NCI-H146 treated with DMSO at 0.1 percent for 48 hours (cell line): Measurements from ENCODE around the gene PSG2.
"Not testable (repeated sequence)": the region's sequence is repeated elsewhere in the genome, so short reads cannot be mapped to it uniquely, and the experiment has no call there.

Source experiments
- DNase-seq: peaks from one replicate; lab custom pipeline; 2025; ENCODE audit not compliant: unreplicated experiment; lab: John Stamatoyannopoulos, UW

Gene PSG2

DNA sequence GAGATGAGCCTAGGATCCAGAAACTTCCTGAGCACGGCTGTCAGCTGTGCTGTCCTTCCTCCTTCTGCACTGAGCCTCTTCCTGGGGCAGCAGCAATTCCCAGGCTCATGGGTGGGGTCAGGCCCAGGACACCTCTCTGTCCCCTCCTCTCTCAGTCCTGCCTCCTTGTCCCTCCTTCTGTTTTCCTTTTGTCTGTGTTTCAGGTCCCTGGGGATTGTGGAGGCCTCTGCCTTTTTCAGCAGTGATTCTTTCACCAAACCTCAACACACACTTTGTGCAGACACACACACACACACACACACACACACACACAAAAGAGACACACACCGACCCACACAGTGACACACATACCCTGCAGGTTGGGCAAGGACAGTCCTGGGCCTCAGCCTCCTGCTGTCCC is at the start of gene PSG2:
Gene PSG2 (minus strand): TSS at position 101 of the 400 bp plus-strand sequence. CDS start 132 bp downstream, outside the sequence.
- not testable (repeated sequence) for DNase-seq

DNA sequence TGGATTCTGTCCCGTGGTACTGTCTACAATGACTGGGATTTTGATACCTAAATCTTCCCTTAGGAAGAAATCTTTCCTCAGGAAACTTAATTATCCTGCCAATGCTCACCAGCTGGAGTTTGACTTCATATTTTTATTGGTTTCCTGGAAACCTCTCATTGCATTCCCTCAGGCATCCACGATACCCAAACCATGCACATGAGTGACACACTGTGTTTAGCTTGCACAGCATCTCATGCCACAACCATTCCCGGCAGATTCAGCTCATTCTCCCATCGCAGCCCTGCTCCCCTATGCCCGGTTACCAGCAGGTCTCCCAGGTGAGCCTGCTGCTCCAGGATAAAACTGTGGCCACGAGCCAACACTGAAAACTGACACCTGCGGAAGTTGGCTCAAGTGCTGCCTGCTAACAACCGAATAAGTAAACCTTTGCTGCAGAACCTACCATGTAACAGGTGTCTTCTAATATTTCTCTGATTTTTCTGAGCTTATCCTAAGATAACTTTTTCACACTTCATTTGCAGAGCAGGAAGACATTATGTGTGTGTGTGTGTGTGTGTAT is 48.9 kb upstream of the PSG2 start:
- not testable (repeated sequence) for DNase-seq

DNA sequence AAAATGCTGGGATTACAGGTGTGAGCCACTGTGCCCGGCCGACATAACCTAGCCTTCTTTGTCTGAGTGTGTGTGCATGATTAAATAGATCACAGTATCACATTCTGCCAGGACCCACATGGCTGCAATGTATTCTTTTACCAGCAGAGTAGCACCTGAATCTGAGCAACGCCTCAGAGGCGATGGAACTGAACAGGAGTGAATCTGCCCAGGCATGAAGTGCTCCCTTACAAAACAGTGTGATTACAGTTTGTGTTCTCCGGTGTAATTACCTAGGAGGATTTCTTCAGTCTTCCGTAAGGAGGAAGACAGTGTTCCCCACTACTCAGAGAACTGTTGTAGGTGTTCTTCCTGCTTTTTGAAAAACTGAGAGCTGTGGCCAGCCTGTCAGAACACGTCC is 46.7 kb upstream of the PSG2 start:
- not testable (repeated sequence) for DNase-seq

DNA sequence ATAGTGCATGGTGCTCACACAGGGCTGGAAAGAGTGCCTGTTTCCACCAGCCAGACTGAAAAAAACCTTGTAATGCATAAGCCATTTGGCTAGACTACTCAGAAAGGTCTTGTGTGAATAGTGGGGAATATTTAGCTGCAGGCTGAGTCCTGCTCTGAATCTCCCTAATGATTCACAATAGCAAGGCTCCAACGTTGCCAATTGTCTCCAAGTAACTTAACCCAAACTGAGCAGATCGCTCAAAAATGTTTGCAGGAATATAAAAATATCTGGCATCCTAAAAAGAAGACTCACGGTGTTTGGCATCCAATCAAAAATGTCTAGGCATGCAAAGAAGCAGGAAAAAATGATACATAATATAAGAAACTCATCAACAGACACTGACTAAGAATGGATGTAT is 44.8 kb upstream of the PSG2 start:
- DNase-seq: not testable (repeated sequence)

DNA sequence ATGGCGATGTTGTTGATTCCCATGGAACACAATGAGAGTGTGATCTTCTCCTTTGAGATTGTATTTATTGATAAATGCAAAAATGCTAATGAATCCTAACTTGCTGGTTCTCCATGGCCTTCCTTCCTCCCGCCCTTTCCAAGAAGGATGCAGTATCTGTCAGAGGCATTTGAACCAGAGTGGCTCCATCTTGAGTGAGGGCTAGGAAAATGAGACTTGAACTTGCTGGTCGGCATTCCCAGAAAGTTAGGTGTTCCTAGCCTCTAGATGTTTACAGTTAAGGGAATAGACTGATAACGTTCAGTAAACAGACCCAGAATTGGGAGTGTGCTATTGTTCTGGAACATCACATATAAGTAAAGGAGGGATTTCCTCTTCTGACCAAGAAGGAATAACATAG is 44.2 kb upstream of the PSG2 start:
- no peak for DNase-seq

DNA sequence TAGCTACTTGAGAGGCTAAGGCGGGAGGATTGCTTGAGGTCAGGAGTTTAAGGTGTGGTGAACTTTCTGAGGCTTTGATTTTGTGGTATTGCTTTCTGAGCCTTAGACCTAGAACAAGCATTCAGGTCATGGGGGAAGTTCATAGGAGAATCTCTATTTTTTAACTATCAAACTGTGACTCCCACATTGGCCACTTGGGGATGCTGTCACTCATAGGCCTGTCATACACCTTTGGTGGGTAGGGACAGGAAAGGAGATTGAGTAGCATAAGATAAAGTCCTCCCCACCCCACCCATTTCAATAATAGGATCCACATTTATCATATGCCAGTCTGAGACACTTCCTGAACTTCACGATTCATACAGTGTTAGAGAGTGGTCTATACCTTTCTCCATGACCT is 41.9 kb upstream of the PSG2 start:
- no peak for DNase-seq

DNA sequence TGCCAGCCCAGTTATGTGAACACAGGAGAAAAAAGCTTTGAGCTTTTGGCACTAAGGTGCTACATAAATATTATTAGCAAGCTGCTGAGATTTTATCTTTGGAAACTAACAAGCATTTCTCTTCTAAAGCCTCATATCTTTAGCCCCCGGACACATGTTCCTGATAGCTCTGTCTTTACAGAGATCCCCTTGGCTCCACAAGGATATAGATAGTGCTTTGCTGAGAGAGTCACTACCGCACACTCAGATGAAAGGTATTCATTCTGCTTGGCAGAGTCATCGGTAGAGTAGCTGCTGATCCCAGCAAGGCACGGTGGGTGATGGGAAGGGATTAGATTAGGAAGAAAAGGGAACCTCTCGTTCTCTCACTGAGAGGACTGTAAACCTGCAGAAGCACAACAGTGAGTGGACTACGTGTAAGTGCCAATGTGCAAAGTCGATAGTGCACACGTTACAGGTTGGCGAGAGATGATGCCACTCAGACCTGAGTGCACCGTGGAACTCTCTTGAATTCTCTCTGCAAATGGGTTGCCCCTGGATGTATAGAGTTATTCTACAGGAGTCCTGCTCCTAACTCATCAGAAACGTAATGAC is 38.0 kb upstream of the PSG2 start:
- DNase-seq: not testable (repeated sequence)

DNA sequence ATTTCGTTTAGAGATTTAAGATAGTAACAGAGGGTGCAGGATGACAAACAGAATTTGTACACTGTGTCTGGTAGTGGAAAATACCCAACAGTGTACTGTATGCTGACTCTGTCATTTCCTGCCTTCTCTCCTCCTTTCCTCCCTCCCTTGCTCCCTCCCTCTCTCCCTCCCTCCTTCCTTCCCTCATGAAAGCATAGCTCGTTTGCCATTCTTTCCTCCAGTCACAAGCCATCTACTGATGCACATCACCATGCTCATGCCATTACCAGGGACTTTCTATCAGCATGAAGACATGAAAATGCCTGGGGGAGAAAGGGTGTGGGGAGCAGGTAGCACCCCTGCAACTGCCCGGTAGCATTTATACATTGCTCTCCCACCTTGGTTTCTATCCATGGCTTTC is 37.0 kb upstream of the PSG2 start:
- DNase-seq: not testable (repeated sequence)

DNA sequence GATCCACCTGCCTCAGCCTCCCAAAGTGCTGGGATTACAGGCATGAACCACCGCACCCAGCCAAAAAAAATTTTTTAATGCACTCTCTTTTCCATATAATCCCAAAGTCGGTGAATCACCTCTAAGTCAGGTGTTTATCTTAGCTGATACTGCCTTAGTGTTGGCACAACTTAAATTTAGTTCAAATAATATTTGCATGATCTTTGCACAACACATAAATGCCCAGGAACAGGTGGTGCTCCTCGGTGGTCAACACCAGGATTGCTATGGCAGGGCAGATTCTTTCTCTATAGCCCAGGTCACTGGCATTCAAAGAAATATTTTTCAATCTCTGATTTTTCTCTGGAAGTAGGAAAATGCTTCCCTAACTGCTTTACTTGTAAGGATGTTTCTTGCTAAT is 33.9 kb upstream of the PSG2 start:
- not testable (repeated sequence) for DNase-seq

DNA sequence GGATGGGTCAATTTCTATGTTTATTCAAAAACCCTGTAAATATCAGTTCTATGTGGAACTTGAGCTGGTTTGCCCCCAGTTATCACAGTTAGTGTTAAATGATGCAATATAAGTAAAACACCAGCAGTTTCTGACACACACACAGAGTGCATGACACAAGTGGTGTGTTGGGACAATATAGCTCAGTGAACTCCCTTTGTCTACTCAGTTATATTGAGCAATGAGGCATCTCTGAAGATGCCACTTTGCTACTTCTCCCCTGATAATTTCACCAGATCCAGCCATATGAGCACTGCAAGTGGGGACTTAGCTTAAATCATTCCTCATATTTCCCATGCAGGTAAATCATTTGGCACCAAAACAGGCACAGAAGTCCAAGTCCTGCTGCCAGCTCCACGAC is 33.0 kb upstream of the PSG2 start:
- not testable (repeated sequence) for DNase-seq

DNA sequence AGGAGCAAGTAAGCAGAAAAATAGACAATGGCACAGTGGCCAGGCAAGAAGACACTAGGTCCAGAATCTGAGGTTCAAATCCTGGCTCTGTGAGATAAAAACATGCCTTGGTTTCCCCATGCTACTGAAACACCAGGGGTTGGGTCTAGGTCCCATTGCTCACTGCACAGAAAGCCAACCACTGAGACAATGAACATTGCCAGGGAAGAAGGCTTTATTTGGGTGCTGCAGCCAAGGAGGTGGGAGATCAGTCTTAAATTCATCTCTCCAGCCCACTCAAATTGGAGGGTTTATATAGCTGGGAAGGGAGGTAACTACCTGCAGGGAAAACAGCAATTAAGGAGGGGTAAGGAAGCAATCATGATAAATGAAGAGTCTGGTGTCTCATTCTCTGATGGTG is 32.6 kb upstream of the PSG2 start:
- DNase-seq: not testable (repeated sequence)

DNA sequence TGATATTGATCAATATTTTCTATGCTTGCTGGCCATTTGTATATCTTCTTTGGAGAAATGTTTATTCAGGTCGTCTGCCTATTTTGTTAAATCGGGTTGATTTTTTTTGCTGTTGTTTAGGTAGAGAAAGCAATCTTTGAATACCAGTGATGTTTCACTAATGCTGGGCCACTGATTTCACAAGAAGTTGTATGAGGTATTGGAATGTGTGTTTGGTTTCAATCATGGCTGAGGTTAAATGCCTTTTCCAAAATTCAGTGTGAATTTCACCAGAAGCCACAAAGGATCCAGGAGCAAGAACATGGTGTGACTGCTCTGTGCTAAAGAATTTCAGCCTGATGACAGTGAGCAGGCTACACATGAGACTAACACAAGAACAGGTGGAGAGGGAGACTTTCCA is 32.1 kb upstream of the PSG2 start:
- DNase-seq: not testable (repeated sequence)

DNA sequence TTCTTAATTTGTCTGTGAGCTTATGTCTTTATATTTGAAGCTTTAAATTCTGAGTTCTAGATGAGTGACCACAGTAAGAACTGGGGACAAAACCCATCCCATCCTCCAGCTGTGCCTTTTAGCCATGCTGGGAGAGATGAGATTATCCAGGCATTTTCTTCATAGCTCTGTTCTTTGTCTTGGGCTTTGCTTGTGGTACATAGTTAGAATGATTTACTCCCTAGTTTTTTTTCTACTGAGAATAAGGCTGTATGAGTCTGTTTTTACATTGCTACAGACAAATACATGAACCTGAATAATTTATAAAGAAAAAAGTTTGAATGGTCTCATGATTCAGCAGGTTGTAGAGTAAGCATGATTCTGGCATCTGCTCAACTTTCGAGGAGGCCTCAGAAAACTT is 24.9 kb upstream of the PSG2 start:
- not testable (repeated sequence) for DNase-seq

DNA sequence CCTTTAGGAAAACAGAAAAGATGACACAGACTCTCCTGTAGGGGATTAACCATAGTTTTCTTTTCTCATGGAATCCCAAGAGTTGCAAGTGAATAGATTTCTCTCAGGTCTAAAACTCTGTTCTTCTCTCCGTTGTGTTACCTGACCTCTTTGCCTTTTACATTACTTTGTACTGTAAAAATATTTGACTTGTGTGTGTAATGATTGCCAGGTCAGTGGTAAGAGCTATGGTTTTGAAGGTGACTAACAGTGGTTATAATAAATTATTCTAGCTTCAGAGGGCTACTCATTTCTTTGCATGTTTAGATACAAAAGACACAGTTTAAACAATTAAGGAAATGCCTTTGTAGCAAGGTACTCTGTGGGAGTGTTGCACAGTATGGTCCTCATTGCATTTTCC is 23.0 kb upstream of the PSG2 start:
- no peak for DNase-seq

DNA sequence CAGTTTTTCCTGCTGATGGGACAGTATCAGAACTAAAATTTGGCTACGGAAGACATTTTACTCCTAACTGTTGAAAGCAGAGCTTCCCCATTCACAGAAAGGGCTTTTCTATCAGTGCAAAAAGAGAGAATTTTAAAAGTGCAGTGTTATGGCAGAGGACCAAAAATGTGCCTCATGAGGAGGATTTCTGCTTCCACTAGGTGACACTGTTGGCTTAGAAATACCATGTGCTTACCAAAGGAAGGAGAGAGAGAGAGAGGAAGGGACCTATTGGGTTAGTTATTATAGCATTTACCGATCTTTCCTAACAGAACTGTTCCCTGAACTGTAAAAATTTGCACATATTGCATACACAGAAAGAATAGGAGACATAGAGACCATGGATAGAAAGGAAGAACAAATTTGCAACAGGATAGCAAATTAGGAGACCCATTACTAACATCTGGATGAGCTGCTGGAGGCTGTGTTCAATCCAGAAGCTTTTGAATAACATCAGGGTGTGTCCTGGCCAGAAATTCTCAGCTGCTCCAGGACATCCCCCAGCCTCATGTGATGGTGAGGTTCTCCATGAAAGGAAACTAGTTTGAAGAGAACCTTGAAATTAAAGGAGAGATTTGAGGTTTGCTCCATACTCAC is 21.8 kb upstream of the PSG2 start:
- not testable (repeated sequence) for DNase-seq

DNA sequence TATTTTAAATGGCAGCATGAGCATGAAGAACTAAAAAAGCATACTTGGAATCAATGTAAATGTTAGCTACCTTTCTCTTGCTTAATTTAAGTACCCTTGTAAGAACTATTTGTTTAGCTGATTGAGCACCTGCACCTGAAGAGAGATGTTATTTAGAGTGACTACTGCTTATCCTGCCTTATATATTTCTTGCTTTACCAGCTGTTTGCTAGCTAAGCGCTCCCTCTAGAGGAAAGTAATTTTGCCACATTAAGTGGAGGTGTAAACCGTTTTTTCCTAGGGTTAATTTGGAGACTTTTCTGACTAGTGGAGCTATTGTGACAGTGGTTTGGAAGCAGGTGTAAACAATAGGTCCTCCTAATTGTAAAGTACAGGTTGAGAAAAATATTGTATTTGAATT is 19.4 kb upstream of the PSG2 start:
- DNase-seq: no peak

DNA sequence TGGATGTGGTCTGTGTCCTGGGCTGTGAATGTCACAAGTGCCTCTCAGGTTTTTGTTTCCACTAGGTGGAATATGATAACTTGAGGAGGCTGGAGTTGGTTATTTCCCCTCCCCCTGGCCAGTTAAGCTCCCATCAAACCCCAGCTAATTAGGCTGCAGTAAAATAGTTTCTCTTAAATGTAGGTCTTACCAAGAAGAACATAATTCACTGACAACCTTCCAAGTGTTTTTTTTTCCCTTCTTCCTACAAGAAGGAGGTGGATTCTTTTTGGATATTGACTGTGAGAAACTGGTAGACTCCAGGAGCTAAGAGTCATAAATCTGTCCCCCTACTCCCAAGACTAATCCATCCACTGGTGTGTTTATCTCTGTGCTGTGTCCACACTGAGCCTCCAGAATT is 15.9 kb upstream of the PSG2 start:
- DNase-seq: not testable (repeated sequence)

DNA sequence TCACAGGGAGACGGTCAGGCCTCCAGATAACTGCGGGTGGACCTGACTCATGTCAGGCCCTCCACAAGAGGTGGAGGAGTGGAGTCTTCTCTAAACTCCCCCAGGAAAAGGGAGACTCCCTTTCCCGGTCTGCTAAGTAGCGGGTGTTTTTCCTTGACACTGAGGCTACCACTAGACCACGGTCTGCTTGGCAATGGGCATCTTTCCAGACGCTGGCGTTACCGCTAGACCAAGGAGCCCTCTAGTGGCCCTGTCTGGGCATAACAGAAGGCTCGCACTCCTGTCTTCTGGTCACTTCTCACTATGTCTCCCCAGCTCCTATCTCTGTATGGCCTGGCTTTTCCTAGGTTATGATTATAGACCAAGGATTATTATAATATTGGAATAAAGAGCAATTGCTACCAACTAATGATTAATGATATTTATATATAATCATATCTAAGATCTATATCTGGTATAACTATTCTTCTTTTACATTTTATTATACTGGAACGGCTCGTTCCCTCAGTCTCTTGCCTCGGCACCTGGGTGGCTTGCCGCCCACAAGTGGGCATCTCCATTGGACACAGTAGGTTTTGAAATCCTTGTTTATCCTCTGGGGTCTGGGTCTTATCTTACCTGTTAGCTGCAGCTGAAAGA is 5.3 kb upstream of the PSG2 start:
- not testable (repeated sequence) for DNase-seq

DNA sequence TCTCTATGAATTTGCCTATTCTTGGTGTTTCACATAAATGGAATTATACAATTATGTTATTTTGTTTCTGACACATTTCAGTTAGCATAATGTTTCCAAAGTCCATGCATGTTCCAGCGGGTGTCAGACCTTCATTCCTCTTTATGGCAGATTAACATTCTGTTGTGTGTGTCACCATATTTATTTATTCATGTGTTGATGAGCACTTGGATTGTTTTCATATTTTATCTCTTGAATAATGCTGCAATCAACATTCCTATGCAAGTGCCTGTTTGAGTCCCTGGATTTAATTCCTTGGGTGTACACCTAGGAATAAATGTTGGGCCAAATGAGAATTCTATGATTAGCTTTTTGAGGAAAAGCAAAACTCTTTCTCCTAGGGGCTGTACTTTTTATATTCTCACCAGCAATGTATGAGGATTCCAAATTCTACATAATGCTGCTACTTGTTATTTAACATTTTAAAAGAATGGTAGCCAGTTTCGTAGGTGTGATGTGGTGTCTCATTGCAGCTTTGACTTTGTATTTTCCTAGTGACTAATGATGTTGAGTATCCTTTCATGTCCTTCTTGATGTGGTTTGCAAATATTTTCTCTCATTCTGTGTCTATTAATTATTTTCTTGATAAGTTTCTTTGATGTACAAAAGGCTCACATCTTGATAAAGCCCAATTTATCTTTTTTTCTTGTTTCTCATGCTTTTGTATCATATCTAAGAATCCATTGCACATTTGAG is 3.5 kb upstream of the PSG2 start:
- not testable (repeated sequence) for DNase-seq

DNA sequence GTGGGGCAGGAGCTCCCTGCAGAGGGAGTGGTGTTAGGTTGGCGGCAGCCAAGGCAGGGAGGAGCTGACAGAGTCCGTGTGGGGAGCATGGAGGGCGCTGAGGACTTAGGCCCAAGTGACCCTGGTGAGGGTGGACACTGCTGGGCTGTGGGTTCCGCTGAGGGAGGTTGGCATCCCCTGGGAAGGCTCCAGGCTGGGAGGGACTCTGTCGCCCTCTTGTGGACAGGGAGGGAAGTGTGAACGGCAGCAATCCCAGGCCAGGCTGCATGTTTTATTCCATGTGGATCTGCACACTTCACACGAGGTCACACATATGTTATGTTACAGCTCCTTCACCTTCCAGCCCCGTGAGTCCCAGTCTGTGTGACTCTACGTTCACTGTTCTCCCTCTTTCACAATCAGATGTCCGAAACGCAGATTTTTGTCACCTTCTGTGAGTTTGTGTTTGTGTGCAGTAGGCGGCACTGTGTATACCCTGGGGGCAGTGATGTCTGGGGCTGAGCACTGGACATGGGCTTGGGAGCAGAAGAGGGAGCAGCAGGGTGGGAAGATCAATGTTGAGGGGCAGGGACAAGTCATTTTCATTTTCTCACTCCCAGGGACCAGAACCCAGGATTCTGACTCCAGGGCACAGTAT is 1.8 kb upstream of the PSG2 start:
- not testable (repeated sequence) for DNase-seq

DNA sequence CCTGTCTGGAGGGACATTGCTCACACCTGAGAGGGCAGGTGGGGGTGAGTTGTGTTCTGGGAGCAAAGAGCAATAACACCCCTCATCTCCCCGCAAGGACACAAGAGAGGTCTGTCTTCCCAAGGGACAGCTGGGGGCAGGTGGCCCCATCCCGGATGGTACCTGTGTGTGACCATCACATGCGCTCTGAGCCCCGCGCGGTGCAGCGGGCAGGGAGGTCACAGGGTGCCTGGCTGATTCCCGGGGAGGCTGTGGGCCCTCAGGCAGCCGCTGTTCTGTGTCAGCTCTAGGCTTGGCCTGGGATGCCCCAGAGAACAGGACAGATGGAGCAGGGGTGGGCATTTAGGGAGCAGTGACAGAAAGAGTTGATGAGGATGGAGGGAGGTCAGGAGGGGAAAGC is 1.2 kb upstream of the PSG2 start:
- not testable (repeated sequence) for DNase-seq
